GM18870 (cell line): Measurements from ENCODE around the gene SKIC3.

Source experiments
- ATAC-seq: cut with Tn5 transposase; IDR thresholded peaks from one replicate; pipeline ENCODE4 v1.9.1; 2021; ENCODE audit warnings: moderate library complexity; ENCODE audit not compliant: unreplicated experiment

Gene SKIC3

DNA sequence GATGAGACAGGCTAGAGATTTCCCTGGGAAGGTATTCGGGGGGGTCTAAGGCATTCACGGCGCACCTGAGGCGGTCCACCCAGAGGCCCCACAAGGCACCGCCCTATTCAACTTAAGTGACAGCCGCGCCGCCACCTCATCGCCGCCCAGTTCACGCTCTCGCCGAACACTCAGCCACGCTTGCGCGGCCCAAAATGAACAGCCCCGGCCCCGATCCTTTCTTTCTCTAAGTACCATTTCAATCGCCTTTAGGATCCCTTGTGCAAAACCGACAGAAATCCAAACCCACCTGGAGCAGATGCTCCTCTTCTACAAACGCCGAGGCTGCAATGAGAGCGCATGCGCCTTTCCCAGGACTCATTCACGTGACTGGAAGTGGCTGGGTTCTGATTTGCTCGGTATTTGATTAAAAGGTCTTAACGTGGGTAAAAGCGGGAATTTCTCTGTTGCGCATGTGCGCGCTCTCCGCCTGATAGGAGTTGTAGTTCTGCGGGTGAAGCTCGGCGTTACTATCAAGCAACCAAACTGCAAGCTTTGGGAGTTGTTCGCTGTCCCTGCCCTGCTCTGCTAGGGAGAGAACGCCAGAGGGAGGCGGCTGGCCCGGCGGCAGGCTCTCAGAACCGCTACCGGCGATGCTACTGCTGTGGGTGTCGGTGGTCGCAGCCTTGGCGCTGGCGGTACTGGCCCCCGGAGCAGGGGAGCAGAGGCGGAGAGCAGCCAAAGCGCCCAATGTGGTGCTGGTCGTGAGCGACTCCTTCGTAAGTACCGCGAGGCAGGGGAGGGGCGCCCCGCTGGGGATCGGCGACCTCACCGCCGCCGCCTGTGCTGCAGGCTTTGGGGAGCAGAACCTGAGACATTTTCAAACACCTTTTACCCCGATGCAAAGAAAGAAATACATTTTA, at the start of gene SKIC3, which contains the start of gene ARSK:
Gene SKIC3, minus strand, starts transcription at position 331 of the 902 bp plus-strand sequence. CDS start 7,827 bp downstream, outside the sequence.
Gene ARSK, plus strand, starts transcription at position 455 of the 902 bp plus-strand sequence. Its CDS starts 178 bp downstream, at position 633.
- peak; percentile 93 for ATAC-seq

- ATAC-seq, result no peak
Observed at GRCh38 chr5:95600557-95600956, 45.8 kb upstream of the SKIC3 start.

- ATAC-seq, result no peak
Observed at GRCh38 chr5:95599252-95599651, 44.5 kb upstream of the SKIC3 start.

DNA sequence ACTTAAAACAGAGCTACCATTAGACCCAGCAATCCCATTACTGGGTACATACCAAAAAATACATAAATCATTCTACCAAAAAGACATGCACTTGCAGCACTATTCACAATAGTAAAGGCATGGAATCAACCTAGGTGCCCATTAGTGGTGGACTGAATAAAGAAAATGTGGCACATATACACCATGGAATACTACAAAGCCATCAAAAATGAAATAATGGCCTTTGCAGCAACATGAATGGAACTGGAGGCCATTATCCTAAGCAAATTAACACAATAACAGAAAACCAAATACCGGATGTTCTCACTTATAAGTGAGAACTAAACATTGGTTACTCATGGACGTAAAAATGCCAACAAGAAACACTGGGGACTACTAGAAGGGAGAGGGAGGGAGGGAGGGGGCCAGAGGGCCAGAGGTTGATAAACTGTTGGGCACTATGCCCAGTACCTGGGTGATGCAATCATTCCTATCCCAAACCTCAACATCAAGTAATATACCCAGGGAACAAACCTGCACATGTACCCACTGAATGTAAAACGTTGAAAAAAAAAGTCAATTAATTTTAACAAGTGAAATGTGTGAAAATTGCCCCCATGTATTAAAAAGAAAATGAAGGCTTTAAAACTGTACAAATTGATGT, 40.6 kb upstream of the SKIC3 start:
- no peak for ATAC-seq

DNA sequence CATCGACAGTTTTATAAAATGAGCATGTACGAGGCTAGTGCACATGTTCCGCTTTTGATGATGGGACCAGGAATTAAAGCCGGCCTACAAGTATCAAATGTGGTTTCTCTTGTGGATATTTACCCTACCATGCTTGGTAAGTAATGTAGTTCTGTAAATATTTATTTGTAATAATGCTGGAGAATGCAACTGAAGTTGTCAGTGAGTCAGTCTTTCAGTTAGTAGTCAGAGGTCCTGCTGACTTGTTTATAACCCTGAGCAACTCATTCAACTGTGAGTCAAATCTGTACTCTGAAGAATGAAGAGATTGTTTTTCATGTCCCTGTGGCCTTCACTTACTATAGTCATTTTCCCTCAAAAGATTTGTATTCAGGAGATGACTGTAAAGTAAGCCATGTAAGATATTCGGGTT, 36.7 kb upstream of the SKIC3 start:
- ATAC-seq, result peak; percentile 93

GRCh38 chr5:95590880-95591279, 36.1 kb upstream of the SKIC3 start:
- ATAC-seq, result no peak

- ATAC-seq, result no peak
Observed at GRCh38 chr5:95583992-95584391, 29.2 kb upstream of the SKIC3 start.

- ATAC-seq, result no peak
Observed at GRCh38 chr5:95581576-95581975, 26.8 kb upstream of the SKIC3 start.

GRCh38 chr5:95572016-95572415, 17.2 kb upstream of the SKIC3 start:
- no peak for ATAC-seq

DNA sequence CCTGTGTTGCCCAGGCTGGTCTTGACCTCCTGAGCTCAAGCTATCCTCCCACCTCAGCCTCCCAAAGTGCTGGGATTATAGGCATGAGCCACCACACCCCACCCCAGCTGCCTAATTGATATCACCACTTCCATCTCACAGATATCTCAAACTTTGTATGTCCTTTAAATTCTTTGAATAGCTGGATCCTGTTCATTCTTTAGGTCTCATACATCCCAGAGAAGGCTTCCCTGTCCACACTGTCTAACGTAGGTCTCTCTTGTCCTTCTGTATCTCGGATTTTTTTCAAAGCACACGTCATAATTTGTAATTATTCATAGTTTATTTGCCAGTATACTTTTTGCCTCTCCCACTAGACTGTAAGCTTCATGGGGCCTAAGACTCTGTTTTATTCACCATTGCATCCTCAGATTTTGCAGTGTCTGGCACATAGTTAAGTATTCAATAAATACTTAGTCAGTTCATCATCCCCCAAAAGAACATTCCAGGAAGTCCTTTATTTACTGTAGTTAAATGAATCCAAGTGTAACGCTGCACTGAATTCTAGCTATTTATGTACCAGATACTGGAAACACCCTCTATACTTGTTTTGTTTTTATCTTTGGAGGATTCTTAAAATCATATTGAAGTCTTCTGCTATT, 10.6 kb upstream of the SKIC3 start:
- no peak for ATAC-seq

GRCh38 chr5:95564450-95564849, 9.7 kb upstream of the SKIC3 start:
- ATAC-seq, result no peak

- ATAC-seq, result no peak
Observed at GRCh38 chr5:95563367-95563766, 8.6 kb upstream of the SKIC3 start.

DNA sequence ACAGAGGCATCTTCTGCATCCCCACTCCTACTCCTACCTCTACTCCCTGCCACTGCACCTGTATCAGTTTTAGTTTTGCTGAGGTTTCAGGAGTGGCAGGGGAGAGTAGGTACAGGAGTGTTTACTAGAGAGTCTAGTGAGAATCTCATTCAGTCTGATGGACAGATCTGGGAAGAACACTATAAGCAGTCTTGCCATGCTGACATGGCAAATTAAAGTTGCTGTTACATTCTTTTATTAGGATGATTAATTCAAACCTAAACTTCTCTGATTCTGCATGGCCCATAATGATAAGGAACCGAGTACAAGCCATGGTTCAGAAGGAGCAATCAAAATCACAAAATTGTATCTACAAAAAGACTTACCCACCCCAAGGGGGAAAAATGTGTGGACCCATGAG, 7.5 kb upstream of the SKIC3 start:
- no peak for ATAC-seq

GRCh38 chr5:95557841-95558240, 3.1 kb upstream of the SKIC3 start:
- ATAC-seq, result no peak

GRCh38 chr5:95555553-95555952, 776 bp upstream of the SKIC3 start:
- ATAC-seq, result no peak

GRCh38 chr5:95554331-95554646, 488 bp downstream of the SKIC3 start:
- peak; percentile 16 for ATAC-seq

GRCh38 chr5:95549030-95549429, 5.7 kb downstream of the SKIC3 start:
- ATAC-seq, result no peak

GRCh38 chr5:95543017-95543705, 11.6 kb downstream of the SKIC3 start:
- ATAC-seq, result peak; percentile 60

DNA sequence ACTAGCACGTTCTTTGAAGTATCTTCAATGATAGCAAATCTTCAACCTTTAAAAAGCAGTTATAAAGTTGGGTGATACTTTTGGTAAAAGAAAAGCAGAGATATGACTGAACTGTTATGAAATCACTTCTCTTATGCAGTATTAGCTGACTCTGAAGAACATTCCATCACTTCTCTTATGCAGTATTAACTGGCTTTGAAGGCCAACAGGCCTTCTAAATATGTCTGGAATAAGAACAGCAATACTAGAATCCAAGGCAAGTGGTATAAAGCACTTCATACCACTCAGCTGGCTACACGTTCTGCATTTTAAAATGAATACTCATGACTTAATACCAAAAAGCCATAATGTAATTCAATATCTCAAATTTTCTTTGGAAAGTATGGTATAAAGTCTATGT, 17.3 kb downstream of the SKIC3 start:
- no peak for ATAC-seq

- no peak for ATAC-seq
Observed at GRCh38 chr5:95533761-95534160, 21.0 kb downstream of the SKIC3 start.

GRCh38 chr5:95533106-95533505, 21.7 kb downstream of the SKIC3 start:
- no peak for ATAC-seq
